NB4 (cell line): ENCODE data around the gene FNIP2.

Experiments used
- TF ChIP-seq, protein P1 (sequence below): IDR thresholded peaks from one replicate; pipeline ENCODE4 v1.5.1; 2012; ENCODE audit warnings: low read depth, low read length
- TF ChIP-seq, protein P2 (sequence below): IDR thresholded peaks from 2 replicates; pipeline ENCODE4 v1.6.1; 2011; ENCODE audit warnings: low read depth, low read length

DNA sequence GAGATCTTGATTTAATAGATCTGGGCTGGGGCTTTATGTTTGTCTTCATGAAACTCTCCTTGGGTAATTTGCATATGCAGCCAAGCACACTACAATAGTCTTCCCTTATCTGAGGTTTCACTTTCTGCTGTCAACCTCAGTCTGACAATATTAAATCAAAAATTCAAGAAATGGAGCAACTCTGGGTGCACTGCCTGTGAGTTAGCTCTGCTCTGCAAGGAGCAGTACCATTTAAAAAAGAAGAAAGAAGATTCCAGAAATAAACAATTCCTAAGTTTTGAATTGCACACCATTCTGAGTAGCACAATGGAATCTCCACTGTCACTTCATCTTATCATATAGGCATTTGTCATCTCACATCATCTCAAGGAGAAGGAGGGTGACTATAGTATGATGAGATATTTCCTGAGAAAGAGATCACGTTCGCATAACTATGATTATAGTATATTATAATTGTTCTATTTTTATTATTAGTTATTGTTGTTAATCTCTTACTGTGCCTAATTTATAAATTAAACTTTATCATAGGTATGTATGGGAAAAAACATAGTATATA, 9.4 kb downstream of the FNIP2 start:
- TF ChIP-seq, protein P1, sequence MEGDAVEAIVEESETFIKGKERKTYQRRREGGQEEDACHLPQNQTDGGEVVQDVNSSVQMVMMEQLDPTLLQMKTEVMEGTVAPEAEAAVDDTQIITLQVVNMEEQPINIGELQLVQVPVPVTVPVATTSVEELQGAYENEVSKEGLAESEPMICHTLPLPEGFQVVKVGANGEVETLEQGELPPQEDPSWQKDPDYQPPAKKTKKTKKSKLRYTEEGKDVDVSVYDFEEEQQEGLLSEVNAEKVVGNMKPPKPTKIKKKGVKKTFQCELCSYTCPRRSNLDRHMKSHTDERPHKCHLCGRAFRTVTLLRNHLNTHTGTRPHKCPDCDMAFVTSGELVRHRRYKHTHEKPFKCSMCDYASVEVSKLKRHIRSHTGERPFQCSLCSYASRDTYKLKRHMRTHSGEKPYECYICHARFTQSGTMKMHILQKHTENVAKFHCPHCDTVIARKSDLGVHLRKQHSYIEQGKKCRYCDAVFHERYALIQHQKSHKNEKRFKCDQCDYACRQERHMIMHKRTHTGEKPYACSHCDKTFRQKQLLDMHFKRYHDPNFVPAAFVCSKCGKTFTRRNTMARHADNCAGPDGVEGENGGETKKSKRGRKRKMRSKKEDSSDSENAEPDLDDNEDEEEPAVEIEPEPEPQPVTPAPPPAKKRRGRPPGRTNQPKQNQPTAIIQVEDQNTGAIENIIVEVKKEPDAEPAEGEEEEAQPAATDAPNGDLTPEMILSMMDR: no peak
- TF ChIP-seq, protein P2, sequence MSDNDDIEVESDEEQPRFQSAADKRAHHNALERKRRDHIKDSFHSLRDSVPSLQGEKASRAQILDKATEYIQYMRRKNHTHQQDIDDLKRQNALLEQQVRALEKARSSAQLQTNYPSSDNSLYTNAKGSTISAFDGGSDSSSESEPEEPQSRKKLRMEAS: no peak
